Stomach (tissue), 4 donors: ENCODE results near the gene KRTAP9-8.

Source experiments
- CTCF ChIP-seq, 7 experiments: fragments of 450-650 bp in 4 of 7; fragments of 200-600 bp in 3 of 7; sonication (generic) in 3 of 7; IDR thresholded peaks; one replicate each; pipeline ENCODE4 v1.5.1; 2016 to 2019; ENCODE audit warnings: antibody characterized with exemption in 7 of 7, control low read depth in 2 of 7, mild to moderate bottlenecking in 1 of 7
- EP300 ChIP-seq: sonication (generic); formaldehyde crosslinking; IDR thresholded peaks from one replicate; pipeline ENCODE4 v1.6.1; 2017; ENCODE audit warnings: antibody characterized with exemption
- POLR2A ChIP-seq, 4 donors: fragments of 450-650 bp; IDR thresholded peaks; one replicate each; pipeline ENCODE4 v1.6.1; 2016; ENCODE audit warnings: antibody characterized with exemption in 4 of 4, control low read depth in 2 of 4, mild to moderate bottlenecking in 1 of 4, moderate library complexity in 1 of 4
- POLR2AphosphoS5 ChIP-seq, 3 donors: sonication (generic); formaldehyde crosslinking; IDR thresholded peaks; one replicate each; pipeline ENCODE4 v1.6.1; 2016; ENCODE audit warnings: antibody characterized with exemption in 3 of 3

- TF ChIP-seq POLR2A (IDR thresholded peaks at IDR 0.05) (no peak), POLR2AphosphoS5 (IDR thresholded peaks at IDR 0.05) (no peak), EP300 (no peak), CTCF (IDR thresholded peaks at IDR 0.05) (no peak)
Observed at GRCh38 chr17:41271858-41272257, 34.1 kb downstream of the KRTAP9-8 start.
